Stomach (tissue), 9 donors: Measurements from ENCODE around the gene FPR1. TPM values are rescaled to one million over a fixed set of nuclear protein-coding genes. Genes with fewer than 3 reads are reported as not detected.
A peak's percentile ranks its signal among the peaks of the same experiment; 100 is the strongest.

Experiments
- DNase-seq, 2 donors: peaks; one replicate each; pipeline versions ENCODE4 v3.0.0 to v3.0.0-alpha.2; 2013 to 2019
- H3K27ac ChIP-seq, 5 donors: fragments of 200-600 bp in 4 of 5; sonication (generic) in 4 of 5; one replicate each; pipeline ENCODE4 v1.5.1; 2013 to 2019; ENCODE audit warnings: mild to moderate bottlenecking in 1 of 5, moderate library complexity in 1 of 5
- H3K27me3 ChIP-seq, 3 donors: fragments of 200-600 bp; sonication (generic); one replicate each; pipeline ENCODE4 v1.5.1; 2017 to 2019; ENCODE audit warnings: mixed run types in 1 of 3
- H3K36me3 ChIP-seq, 4 donors: fragments of 200-600 bp; sonication (generic); 1 replicate in 3 of 4; 2 replicates in 1 of 4; pipeline ENCODE4 v1.5.1; 2016 to 2019
- H3K4me1 ChIP-seq, 4 donors: fragments of 200-600 bp; sonication (generic); one replicate each; pipeline ENCODE4 v1.5.1; 2016 to 2019
- H3K4me3 ChIP-seq, 4 donors: fragments of 200-600 bp; sonication (generic) in 3 of 4; one replicate each; pipeline ENCODE4 v1.5.1; 2016 to 2019; ENCODE audit warnings: mild to moderate bottlenecking in 1 of 4
- H3K9me3 ChIP-seq, 4 donors: fragments of 200-600 bp; sonication (generic); one replicate each; pipeline ENCODE4 v1.5.1; 2016 to 2019
- CTCF ChIP-seq, 7 experiments: fragments of 450-650 bp in 4 of 7; fragments of 200-600 bp in 3 of 7; sonication (generic) in 3 of 7; IDR thresholded peaks; one replicate each; pipeline ENCODE4 v1.5.1; 2016 to 2019; ENCODE audit warnings: antibody characterized with exemption in 7 of 7, control low read depth in 2 of 7, mild to moderate bottlenecking in 1 of 7
- EP300 ChIP-seq: sonication (generic); formaldehyde crosslinking; IDR thresholded peaks from one replicate; pipeline ENCODE4 v1.6.1; 2017; ENCODE audit warnings: antibody characterized with exemption
- POLR2A ChIP-seq, 4 donors: fragments of 450-650 bp; IDR thresholded peaks; one replicate each; pipeline ENCODE4 v1.6.1; 2016; ENCODE audit warnings: antibody characterized with exemption in 4 of 4, control low read depth in 2 of 4, mild to moderate bottlenecking in 1 of 4, moderate library complexity in 1 of 4
- POLR2AphosphoS5 ChIP-seq, 3 donors: sonication (generic); formaldehyde crosslinking; IDR thresholded peaks; one replicate each; pipeline ENCODE4 v1.6.1; 2016; ENCODE audit warnings: antibody characterized with exemption in 3 of 3
- WGBS, 5 donors: extraction: QIAGEN DNeasy Blood & Tissue Kit in 3 of 5; methylation state at CpG; one replicate each; pipeline versions ENCODE4 v1.1.5 to v1.1.7; 2013 to 2018; 5-methylcytosine and 5-hydroxymethylcytosine counted together
- intact Hi-C: fragments of 100-400 bp; cut with DNase I; formaldehyde crosslinking; loops from one replicate; pipeline ENCODE4 v1.15.1; 2023; ENCODE audit warnings: low total_unique reads
- polyA plus RNA-seq, 3 donors: library from polyadenylated mRNA; stranded (reverse); fragments of 200-250 nt; gene quantifications; one replicate each; pipeline ENCODE4 v1.2.3, GENCODE V29; 2013
- total RNA-seq, 5 donors: library from RNA; depleted of rRNA; stranded (reverse); fragments of >200 nt; gene quantifications; one replicate each; pipeline versions ENCODE4 v1.1.0 to v1.2.3, GENCODE V29; 2014 to 2016
- donor health status: healthy with polysubstance abuse.
- donor health status: Bipolar disorder and iron deficiency.
- donor health status: healthy.

The FPR1 gene
- total and polyA plus RNA-seq, 8 donors = 1.7 to 10.5 (median 7.5) TPM; not detected in 1

DNA sequence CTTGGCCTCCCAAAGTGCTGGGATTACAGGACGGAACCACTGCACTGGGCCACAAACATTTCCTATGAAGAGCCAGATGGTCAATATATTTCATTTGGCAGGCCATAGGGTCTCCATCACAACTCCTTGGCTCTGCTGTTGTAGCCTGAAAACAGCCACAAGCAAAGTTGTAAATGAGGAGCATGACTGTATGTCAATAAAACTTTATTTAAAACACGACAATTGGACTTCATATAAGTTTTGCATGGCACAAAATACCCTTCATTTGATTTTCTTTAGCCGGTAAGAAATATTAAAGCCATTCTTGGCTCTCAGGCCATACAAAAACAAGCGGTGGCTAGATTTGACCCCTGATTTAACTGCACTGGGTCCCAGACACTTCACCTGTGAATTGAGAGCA lies 3.1 kb upstream of the FPR1 start:
- H3K27ac ChIP-seq = peak overlapping the region in 3 of 5 donors; percentile 15 to 80 (median 70)
- H3K4me1 ChIP-seq = no peaks in the 10 kb centered on the region
- peaks cover 0 to 6% (median 0%) of the 10 kb centered on the region in 4 donors for H3K9me3 ChIP-seq
- peaks cover 0 to 7% (median 0%) of the 10 kb centered on the region in 3 donors for H3K27me3 ChIP-seq
- H3K36me3 ChIP-seq = no peaks in the 10 kb centered on the region
- WGBS, 5 donors = 80 to 84% (median 82%) methylated on average over 4 of the region's 4 CpGs
- intact Hi-C loops = no loop called here
- H3K4me3 ChIP-seq = no peak overlapping the region
- TF ChIP-seq POLR2A (IDR thresholded peaks at IDR 0.05) (no peak), CTCF (IDR thresholded peaks at IDR 0.05) (no peak), EP300 (no peak), POLR2AphosphoS5 (IDR thresholded peaks at IDR 0.05) (no peak)
- no peak for DNase-seq

- H3K4me3 ChIP-seq = no peak overlapping the region
- peak overlapping the region in 3 of 5 donors; percentile 15 to 80 (median 70) for H3K27ac ChIP-seq
- intact Hi-C loops = no loop called here
- DNase-seq = no peak
- no peaks in the 10 kb centered on the region for H3K36me3 ChIP-seq
- H3K4me1 ChIP-seq = no peaks in the 10 kb centered on the region
- H3K9me3 ChIP-seq = peaks cover 0 to 6% (median 0%) of the 10 kb centered on the region in 4 donors
- peaks cover 0 to 7% (median 0%) of the 10 kb centered on the region in 3 donors for H3K27me3 ChIP-seq
- WGBS, 5 donors = 74 to 91% (median 89%) methylated on average over 6 of the region's 6 CpGs
- TF ChIP-seq CTCF (IDR thresholded peaks at IDR 0.05) (no peak), POLR2AphosphoS5 (IDR thresholded peaks at IDR 0.05) (no peak), POLR2A (IDR thresholded peaks at IDR 0.05) (no peak), EP300 (no peak)
Measured at GRCh38 chr19:51754109-51754508, 2.4 kb upstream of the FPR1 start.

DNA sequence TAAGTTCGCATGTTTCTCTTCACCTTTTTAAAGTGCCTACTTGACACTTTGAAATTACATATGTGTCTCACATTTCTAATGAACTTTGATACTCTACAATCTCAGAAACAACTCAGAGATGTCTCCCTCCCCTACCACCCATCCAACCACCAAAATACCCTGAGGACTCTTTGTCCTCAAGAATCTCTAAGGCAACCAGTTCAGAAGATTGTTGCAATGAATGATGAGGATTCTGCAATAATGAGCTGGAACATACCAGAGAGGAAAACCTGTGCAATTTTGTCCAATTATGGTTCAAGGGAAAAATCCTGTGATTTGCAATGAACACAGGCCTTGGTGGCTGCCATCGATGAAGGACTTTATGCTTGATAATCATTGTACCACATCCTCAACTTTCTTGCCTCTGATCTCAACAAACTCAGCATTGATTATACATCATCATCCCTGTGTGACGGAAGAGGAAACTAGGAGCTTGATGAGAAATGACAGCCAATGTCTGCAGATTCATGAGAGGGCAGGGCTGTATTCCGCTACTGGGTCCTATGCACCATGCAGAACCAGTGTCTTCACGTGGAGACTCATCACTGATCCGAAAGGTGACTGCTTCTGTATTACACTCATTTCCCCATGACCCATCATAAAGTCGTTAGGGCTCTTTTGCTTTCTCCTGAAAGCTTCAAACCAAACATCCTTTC lies 1.1 kb downstream of the FPR1 start:
- Histone ChIP-seq H3K27me3 (peaks cover 0 to 16% (median 0%) of the 10 kb centered on the region in 3 donors), H3K4me1 (no peaks in the 10 kb centered on the region), H3K27ac (peak overlapping the region in 3 of 5 donors; percentile 37 to 72 (median 70)), H3K9me3 (peaks cover 0 to 10% (median 0%) of the 10 kb centered on the region in 4 donors), H3K36me3 (no peaks in the 10 kb centered on the region), H3K4me3 (peak overlapping the region in 2 of 4 donors; percentile 16 to 34)
- TF ChIP-seq CTCF (IDR thresholded peaks at IDR 0.05) (no peak), EP300 (no peak), POLR2AphosphoS5 (IDR thresholded peaks at IDR 0.05) (no peak), POLR2A (IDR thresholded peaks at IDR 0.05) (no peak)
- 73 to 88% (median 80%) methylated on average over 7 of the region's 7 CpGs for WGBS, 5 donors
- intact Hi-C loops = no loop called here
- DNase-seq = no peak

DNA sequence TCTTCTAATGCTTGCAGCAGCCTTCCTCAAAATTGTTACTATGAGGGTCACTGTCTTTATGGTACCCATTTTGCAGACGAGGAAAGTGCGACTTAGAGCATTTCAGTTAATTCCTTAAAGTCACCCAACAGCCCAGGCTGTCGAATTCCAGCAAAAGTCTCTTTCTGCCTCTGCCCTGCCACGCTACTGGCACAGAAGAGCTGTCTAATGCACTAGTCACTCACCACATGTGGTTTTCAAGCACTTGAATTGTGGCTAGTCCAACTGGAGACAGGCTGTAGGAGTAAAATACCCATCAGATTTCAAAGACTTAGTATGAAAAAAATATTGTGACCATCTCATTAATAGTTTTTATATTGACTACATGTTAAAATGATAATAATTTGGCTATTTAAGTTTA lies 1.7 kb downstream of the FPR1 start:
- 67 to 91% (median 81%) methylated on average over 4 of the region's 4 CpGs for WGBS, 5 donors
- intact Hi-C loops = no loop called here
- H3K4me3 ChIP-seq = peak overlapping the region in 2 of 4 donors; percentile 1 to 34
- H3K27me3 ChIP-seq = peaks cover 0 to 13% (median 0%) of the 10 kb centered on the region in 3 donors
- H3K4me1 ChIP-seq = no peaks in the 10 kb centered on the region
- no peaks in the 10 kb centered on the region for H3K36me3 ChIP-seq
- H3K27ac ChIP-seq = peak overlapping the region in 2 of 5 donors; percentile 70 to 72
- H3K9me3 ChIP-seq = peaks cover 0 to 7% (median 0%) of the 10 kb centered on the region in 4 donors
- DNase-seq = no peak
- TF ChIP-seq POLR2AphosphoS5 (IDR thresholded peaks at IDR 0.05) = no peak
- TF ChIP-seq EP300 = no peak
- no peak for TF ChIP-seq POLR2A (IDR thresholded peaks at IDR 0.05)
- TF ChIP-seq CTCF (IDR thresholded peaks at IDR 0.05) = no peak
